BLaER1 (cell line): ENCODE results near the gene KRT2.

Experiments used
- H3K27ac ChIP-seq: shearing (Covaris generic); formaldehyde crosslinking; 2 replicates; pipeline ENCODE4 v1.8.1; 2022
- H3K27me3 ChIP-seq: shearing (Covaris generic); formaldehyde crosslinking; 2 replicates; pipeline ENCODE4 v1.8.1; 2022
- H3K36me3 ChIP-seq: shearing (Covaris generic); formaldehyde crosslinking; 2 replicates; pipeline ENCODE4 v1.8.1; 2022
- H3K4me1 ChIP-seq: shearing (Covaris generic); formaldehyde crosslinking; 2 replicates; pipeline ENCODE4 v1.8.1; 2022
- H3K4me2 ChIP-seq: shearing (Covaris generic); formaldehyde crosslinking; 2 replicates; pipeline ENCODE4 v1.8.1; 2022
- H3K4me3 ChIP-seq: shearing (Covaris generic); formaldehyde crosslinking; 2 replicates; pipeline ENCODE4 v1.8.1; 2022
- H3K9ac ChIP-seq: shearing (Covaris generic); formaldehyde crosslinking; 2 replicates; pipeline ENCODE4 v1.8.1; 2022
- H3K9me3 ChIP-seq: shearing (Covaris generic); formaldehyde crosslinking; 2 replicates; pipeline ENCODE4 v1.8.1; 2022
- H4K20me1 ChIP-seq: shearing (Covaris generic); formaldehyde crosslinking; 2 replicates; pipeline ENCODE4 v1.8.1; 2022
- Cebpa-rat ChIP-seq: shearing (Covaris generic); IDR thresholded peaks from 2 replicates; pipeline ENCODE4 v1.8.1; 2022

KRT2 gene

GRCh38 chr12:52667931-52668330 lies 15.9 kb upstream of the KRT2 start:
- no peaks in the 10 kb centered on the region for H3K36me3 ChIP-seq
- TF ChIP-seq Cebpa-rat: no peak

DNA sequence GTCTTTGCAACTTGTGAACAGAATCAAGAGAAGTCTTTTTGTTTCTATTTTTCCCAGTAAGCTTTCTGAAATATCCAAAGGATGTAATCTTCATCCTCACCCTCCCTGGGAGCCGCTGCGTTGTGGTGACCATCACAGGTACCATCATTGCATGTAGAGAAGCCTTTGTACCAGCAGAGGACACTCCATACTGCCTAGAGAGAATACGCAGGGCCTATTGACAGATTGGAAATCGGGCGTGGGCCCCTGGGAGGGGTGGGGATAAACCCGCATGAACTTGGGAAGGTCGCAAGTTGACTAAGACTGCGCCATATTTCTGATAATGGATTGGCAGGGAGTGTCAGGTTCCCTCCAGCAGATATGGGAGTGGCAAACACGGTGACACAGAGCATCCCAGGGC lies 15.5 kb upstream of the KRT2 start:
- Histone ChIP-seq H3K36me3 (no peaks in the 10 kb centered on the region), H3K4me2 (no peak overlapping the region), H3K9ac (no peak overlapping the region), H3K27ac (no peak overlapping the region), H4K20me1 (no peaks in the 10 kb centered on the region), H3K27me3 (no peaks in the 10 kb centered on the region), H3K9me3 (no peaks in the 10 kb centered on the region), H3K4me3 (no peak overlapping the region), H3K4me1 (peaks cover 10% of the 10 kb centered on the region)
- TF ChIP-seq Cebpa-rat: no peak

More at GRCh38 chr12:52667931-52668330, 15.9 kb upstream of the KRT2 start:
- H3K4me3 ChIP-seq: no peak overlapping the region
- H3K4me1 ChIP-seq: peaks cover 6% of the 10 kb centered on the region
- H3K27me3 ChIP-seq: no peaks in the 10 kb centered on the region
- no peaks in the 10 kb centered on the region for H4K20me1 ChIP-seq
- no peak overlapping the region for H3K9ac ChIP-seq
- H3K4me2 ChIP-seq: no peak overlapping the region
- no peaks in the 10 kb centered on the region for H3K9me3 ChIP-seq
- no peak overlapping the region for H3K27ac ChIP-seq

GRCh38 chr12:52666471-52666870 lies 14.5 kb upstream of the KRT2 start:
- H3K27ac ChIP-seq: no peak overlapping the region
- no peaks in the 10 kb centered on the region for H3K27me3 ChIP-seq
- no peak overlapping the region for H3K4me2 ChIP-seq
- no peaks in the 10 kb centered on the region for H4K20me1 ChIP-seq
- no peak overlapping the region for H3K4me3 ChIP-seq
- H3K36me3 ChIP-seq: no peaks in the 10 kb centered on the region
- no peak overlapping the region for H3K9ac ChIP-seq
- H3K9me3 ChIP-seq: no peaks in the 10 kb centered on the region
- H3K4me1 ChIP-seq: peaks cover 20% of the 10 kb centered on the region
- TF ChIP-seq Cebpa-rat: no peak

- H3K4me2 ChIP-seq: peak overlapping the region; percentile 70
- no peak for TF ChIP-seq Cebpa-rat
- no peaks in the 10 kb centered on the region for H3K36me3 ChIP-seq
- H3K27ac ChIP-seq: no peak overlapping the region; the same call in 1 of the 2 replicates
- no peak overlapping the region for H3K9ac ChIP-seq
- H3K4me3 ChIP-seq: no peak overlapping the region
- no peaks in the 10 kb centered on the region for H4K20me1 ChIP-seq
- no peaks in the 10 kb centered on the region for H3K27me3 ChIP-seq
- H3K9me3 ChIP-seq: no peaks in the 10 kb centered on the region
- H3K4me1 ChIP-seq: peaks cover 50% of the 10 kb centered on the region
These were observed 11.4 kb upstream of the KRT2 start for GRCh38 chr12:52663420-52663819.

DNA sequence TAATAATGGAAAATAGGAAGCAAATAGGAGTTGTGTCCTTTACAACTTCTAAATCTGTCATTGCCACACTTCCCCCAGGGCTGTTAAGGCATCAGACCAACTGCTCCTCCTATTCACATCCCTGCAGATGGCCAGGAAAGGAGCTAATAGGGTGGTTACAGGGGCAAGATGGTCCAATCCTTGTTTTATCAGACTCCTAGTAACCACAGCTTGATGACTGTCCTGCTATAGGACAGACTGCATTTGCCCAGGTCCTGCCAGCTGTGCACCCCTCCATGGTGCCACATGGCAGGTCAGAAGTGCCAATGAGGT lies 10.9 kb upstream of the KRT2 start:
- H3K4me3 ChIP-seq: no peak overlapping the region
- peak overlapping the region; percentile 70 for H3K4me2 ChIP-seq
- peak overlapping the region; percentile 54; the same call in 1 of the 2 replicates for H3K27ac ChIP-seq
- no peak for TF ChIP-seq Cebpa-rat
- no peaks in the 10 kb centered on the region for H3K36me3 ChIP-seq
- H3K27me3 ChIP-seq: no peaks in the 10 kb centered on the region
- peaks cover 50% of the 10 kb centered on the region for H3K4me1 ChIP-seq
- no peaks in the 10 kb centered on the region for H3K9me3 ChIP-seq
- H4K20me1 ChIP-seq: no peaks in the 10 kb centered on the region
- no peak overlapping the region for H3K9ac ChIP-seq

GRCh38 chr12:52662093-52662917 lies 10.3 kb upstream of the KRT2 start:
- no peaks in the 10 kb centered on the region for H3K27me3 ChIP-seq
- peaks cover 50% of the 10 kb centered on the region for H3K4me1 ChIP-seq
- H3K9ac ChIP-seq: no peak overlapping the region
- no peak overlapping the region for H3K4me3 ChIP-seq
- no peak for TF ChIP-seq Cebpa-rat
- H3K27ac ChIP-seq: peak overlapping the region; percentile 54; the same call in 1 of the 2 replicates
- peak overlapping the region; percentile 70 for H3K4me2 ChIP-seq
- no peaks in the 10 kb centered on the region for H3K9me3 ChIP-seq
- no peaks in the 10 kb centered on the region for H3K36me3 ChIP-seq
- H4K20me1 ChIP-seq: no peaks in the 10 kb centered on the region

- H3K4me3 ChIP-seq: no peak overlapping the region
- peaks cover 50% of the 10 kb centered on the region for H3K4me1 ChIP-seq
- no peak for TF ChIP-seq Cebpa-rat
- no peak overlapping the region for H3K9ac ChIP-seq
- 0 out of 2 replicates have a peak overlapping the region, but pooled peaks have one; percentile 54 for H3K27ac ChIP-seq
- H3K9me3 ChIP-seq: no peaks in the 10 kb centered on the region
- no peaks in the 10 kb centered on the region for H3K27me3 ChIP-seq
- no peaks in the 10 kb centered on the region for H3K36me3 ChIP-seq
- H4K20me1 ChIP-seq: no peaks in the 10 kb centered on the region
- H3K4me2 ChIP-seq: peak overlapping the region; percentile 70
These were observed 9.7 kb upstream of the KRT2 start for GRCh38 chr12:52661668-52662067.

- H4K20me1 ChIP-seq: no peaks in the 10 kb centered on the region
- no peaks in the 10 kb centered on the region for H3K27me3 ChIP-seq
- no peak for TF ChIP-seq Cebpa-rat
- H3K9me3 ChIP-seq: no peaks in the 10 kb centered on the region
- no peak overlapping the region for H3K27ac ChIP-seq
- H3K4me1 ChIP-seq: peaks cover 50% of the 10 kb centered on the region
- no peak overlapping the region for H3K9ac ChIP-seq
- no peak overlapping the region for H3K4me3 ChIP-seq
- H3K4me2 ChIP-seq: no peak overlapping the region
- no peaks in the 10 kb centered on the region for H3K36me3 ChIP-seq
These were observed 9.0 kb upstream of the KRT2 start for GRCh38 chr12:52660934-52661499.

GRCh38 chr12:52659951-52660350 lies 7.9 kb upstream of the KRT2 start:
- H3K27me3 ChIP-seq: no peaks in the 10 kb centered on the region
- H3K27ac ChIP-seq: no peak overlapping the region
- H3K4me2 ChIP-seq: peak overlapping the region; percentile 68

GRCh38 chr12:52659395-52659794 lies 7.4 kb upstream of the KRT2 start:
- Histone ChIP-seq H3K36me3 (no peaks in the 10 kb centered on the region), H3K9me3 (no peaks in the 10 kb centered on the region), H3K4me2 (peak overlapping the region; percentile 68), H3K4me3 (no peak overlapping the region), H3K4me1 (peaks cover 50% of the 10 kb centered on the region), H3K27me3 (no peaks in the 10 kb centered on the region), H4K20me1 (no peaks in the 10 kb centered on the region), H3K9ac (no peak overlapping the region), H3K27ac (no peak overlapping the region; the same call in 1 of the 2 replicates)
- TF ChIP-seq Cebpa-rat: no peak

More at GRCh38 chr12:52659951-52660350, 7.9 kb upstream of the KRT2 start:
- no peaks in the 10 kb centered on the region for H3K36me3 ChIP-seq
- no peak overlapping the region for H3K9ac ChIP-seq
- H4K20me1 ChIP-seq: no peaks in the 10 kb centered on the region
- no peak for TF ChIP-seq Cebpa-rat
- H3K4me1 ChIP-seq: peaks cover 50% of the 10 kb centered on the region
- H3K4me3 ChIP-seq: no peak overlapping the region
- H3K9me3 ChIP-seq: no peaks in the 10 kb centered on the region
